HG02973 (cell line): ENCODE data around the gene CBFA2T3.

ENCODE experiments used
- ATAC-seq: cut with Tn5 transposase; IDR thresholded peaks from one replicate; pipeline ENCODE4 v1.9.1; 2021; ENCODE audit warnings: moderate library complexity; ENCODE audit not compliant: unreplicated experiment

Gene CBFA2T3

DNA sequence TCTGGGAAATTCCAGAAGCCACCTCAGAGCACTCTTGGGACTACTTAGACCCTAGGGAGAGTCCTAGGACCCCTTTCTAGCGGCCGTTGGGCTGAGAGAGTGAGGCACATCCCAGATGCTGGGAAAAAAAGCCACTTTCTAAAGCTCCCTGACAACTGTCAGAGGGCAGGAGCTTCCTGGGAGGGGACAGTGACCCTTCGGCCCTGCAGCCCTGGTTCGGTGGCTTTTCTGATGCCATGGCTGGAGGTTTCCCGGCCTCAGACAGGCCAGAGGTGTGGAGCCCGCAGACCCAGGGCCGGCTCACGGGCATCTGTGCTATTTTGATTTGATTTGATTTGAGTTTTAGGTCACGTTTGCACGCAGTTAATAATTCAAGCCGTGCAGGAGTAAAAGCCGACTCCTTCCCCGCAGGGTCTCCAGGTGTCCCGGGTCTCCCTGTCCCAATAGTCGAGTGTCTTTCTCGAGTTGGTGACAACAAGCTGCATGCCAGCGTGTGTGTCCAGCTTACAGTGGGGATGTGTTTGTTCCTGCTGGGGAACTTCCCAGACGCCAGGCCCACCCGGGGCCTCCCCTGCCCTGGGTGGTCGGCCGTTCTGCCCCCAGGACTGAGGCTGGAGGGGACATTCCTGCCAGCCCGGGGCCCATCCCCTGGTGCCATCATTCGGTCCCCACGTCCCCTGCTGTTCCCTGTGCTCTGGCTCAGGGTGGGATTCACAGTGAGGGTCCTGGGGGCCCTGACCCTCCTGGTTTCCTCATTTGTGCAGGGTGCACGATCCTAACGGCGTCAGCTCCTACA is 1.0 kb upstream of the CBFA2T3 start:
- ATAC-seq, result no peak

DNA sequence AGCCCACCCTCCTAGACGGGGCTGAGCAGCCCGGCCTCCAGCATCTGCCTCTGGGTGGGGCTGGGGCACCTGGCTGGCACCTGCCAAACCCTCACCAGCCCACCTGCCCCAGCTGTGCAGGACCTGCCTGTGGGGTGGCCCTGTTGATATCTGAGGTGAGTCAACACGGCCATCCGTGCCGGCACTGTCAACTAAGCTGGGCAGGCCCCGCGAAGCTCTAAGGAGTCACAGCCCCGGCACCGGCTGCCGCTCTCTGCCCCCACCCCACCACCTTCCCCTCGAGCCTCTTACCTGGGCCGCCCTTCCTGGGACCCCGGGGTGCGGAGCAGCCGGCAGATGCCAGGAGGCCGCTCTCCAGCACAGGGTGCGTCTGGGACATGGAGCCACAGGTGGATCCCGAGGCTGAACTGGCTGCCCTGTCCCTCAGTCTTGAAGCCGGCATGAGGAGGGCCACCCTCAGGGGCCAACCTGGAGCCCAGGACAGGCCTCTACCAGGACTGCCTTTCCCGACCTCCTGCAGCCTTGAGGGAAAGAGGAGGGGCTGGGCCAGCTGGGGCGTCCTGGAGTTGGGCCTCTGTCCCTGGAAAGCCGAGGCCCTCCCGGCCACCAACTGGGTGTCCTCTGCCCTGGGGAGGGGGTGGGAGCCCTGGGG is 515 bp downstream of the CBFA2T3 start:
- no peak for ATAC-seq

GRCh38 chr16:88975511-88976061 is 1.4 kb downstream of the CBFA2T3 start:
- ATAC-seq, result no peak

GRCh38 chr16:88974916-88975215 is 2.1 kb downstream of the CBFA2T3 start:
- no peak for ATAC-seq

DNA sequence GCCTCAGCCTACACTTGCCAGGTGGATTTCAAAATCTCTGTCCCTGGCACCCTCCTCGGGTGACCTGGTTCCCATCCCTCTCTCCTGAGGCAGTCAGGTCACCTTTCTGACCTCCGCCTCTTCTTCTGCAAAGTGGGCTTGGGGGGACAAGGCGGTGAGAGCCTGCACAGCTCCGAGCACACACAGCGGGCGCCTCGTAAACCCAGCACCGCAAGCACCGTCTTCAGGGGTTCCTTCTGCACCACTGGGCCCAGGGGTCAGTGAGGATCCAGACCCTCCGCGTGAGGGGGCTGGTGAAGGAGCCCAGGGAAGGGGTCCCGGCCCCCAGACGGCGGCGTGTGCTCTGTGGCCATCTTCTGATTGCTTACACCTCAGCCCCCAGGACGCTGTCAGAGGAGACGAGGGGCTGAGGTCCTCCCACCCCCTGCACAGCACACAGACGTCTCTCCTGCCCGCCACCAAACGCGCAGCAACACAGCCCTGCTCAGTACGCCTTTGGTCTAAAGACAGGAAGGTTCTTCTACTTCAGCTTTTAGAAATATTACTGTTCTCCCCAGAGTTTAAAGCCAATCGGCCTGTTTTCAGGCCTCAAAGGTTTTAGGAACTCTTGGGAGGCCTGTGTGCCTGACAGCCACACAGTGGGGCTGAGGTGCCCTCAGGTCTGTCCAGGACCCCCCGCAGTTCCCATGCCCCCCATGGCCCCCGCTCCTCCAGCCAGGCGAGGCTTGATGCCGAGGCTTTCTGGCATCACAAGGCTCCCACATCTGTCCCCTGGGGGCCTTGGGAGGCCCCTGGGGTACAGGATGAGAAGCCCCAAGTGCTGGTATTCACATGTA is 2.7 kb downstream of the CBFA2T3 start:
- ATAC-seq, result no peak

DNA sequence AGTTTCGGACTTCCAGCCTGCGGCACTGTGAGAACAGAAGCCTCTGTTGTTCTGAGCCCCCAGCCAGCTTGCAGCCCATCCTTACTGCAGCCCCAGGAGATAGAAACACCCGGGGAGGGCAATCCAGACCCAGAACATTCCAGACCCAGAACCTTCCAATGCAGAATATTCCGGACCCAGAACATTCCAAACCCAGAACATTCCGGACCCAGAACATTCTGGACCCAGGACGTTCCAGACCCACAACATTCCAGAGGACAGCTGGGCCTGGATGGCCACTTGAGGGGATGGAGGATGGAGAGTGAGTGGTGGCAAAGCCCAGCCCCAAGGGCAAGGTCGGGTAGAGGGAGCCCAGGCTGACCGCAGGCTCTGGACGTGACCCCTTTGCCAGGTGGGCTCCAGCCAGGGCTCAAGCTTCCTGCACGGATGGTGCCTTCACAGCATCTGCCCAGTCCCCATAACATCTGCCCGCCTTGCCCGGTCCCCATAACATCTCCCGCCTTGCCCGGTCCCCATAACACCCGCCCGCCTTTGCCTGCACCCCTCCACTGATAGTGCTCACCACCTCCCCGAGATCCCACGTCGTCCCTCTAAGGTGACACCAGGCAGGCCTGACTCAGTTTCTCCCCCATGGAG is 3.5 kb downstream of the CBFA2T3 start:
- ATAC-seq, result no peak

DNA sequence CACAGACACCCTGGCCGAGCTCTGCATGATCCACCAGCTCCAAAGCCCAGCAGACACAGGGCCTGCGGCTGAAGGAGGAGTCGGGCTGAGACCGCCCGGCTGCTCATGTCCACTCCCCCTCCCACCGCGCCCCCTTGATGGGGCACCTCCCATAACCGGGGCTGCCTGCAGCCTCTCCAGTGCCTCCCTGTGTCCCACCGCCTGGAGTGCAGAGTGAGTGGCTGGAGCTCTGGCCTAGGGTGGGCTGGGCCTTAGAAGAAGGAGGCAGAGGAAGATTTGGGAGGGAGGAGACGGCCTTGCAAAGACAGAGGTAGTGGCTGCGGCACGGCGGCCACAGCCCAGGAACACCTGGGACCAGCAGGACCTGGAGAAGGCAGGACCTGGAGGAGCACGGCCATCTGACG is 4.0 kb downstream of the CBFA2T3 start:
- ATAC-seq, result no peak

- no peak for ATAC-seq
These were observed 4.7 kb downstream of the CBFA2T3 start for GRCh38 chr16:88972349-88972748.

GRCh38 chr16:88971371-88972097 is 5.5 kb downstream of the CBFA2T3 start:
- ATAC-seq, result no peak

DNA sequence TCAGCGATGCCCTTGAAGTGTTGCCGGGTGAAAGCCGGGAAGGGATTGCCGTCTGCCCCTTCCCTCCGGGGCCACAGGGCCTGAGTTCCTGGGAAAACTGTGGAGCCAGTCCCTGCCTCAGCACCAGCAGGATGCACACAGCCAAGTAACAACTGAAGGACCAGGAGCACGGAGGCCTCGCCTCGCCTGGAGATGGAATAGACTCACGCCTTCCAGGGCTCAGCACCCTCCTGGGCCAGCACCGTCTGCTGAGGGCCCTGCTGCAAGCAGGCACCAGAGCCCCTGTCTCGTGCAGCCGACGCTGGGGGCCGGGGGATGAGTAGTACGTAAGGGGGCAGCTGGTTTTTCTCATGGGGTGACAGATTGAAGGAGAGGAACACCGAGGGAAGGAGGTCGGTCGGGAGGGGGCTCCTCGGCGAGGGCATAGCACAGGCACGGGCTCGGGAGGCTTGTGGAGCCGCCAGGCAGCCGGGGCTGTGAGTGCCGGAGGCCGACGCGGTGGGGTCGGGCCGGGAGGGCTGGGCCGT is 6.4 kb downstream of the CBFA2T3 start:
- ATAC-seq, result no peak

DNA sequence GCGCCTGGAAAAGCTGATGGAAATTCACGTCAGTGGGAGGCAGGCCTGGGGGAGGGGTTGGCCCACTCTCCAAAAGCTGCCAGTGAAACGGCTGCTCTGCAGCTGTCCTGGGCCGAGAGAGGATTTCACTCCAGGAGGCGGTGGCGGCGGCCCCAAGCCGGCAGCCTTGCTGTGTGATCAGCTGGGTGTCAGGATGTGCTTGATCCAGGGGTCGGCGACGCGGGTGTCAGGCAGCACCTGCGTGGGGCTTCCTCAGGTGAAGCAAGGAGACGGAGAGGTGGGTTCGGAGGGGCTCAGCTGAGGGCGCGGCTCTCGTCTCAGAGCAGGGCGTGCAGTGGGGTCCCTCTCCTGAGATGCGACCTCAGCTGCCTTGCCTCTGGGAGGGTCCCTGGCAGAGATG is 7.0 kb downstream of the CBFA2T3 start:
- ATAC-seq, result no peak

DNA sequence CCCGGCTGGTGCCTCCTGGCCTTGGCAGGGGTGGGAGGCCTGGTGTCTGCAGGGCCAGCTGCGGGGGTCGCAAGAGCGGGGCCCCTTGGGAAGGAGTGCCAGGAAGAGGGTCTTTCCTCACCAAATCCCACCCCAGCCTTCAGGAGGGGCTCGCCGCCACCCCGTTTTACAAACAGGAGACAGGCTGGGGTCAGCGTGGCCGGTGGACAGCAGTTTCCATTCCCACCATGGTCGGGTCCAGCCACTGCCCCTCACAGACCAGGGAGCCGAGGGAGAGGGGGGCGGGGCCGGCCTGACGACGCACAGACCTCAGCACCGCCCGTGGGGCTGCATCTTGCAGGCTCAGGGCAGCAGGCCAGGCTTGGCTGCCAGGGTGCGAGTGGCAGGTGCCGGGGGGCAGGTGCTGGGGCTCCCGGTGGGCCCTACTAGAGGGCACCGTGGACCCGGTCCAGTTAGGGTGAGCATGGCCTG is 7.6 kb downstream of the CBFA2T3 start:
- no peak for ATAC-seq

DNA sequence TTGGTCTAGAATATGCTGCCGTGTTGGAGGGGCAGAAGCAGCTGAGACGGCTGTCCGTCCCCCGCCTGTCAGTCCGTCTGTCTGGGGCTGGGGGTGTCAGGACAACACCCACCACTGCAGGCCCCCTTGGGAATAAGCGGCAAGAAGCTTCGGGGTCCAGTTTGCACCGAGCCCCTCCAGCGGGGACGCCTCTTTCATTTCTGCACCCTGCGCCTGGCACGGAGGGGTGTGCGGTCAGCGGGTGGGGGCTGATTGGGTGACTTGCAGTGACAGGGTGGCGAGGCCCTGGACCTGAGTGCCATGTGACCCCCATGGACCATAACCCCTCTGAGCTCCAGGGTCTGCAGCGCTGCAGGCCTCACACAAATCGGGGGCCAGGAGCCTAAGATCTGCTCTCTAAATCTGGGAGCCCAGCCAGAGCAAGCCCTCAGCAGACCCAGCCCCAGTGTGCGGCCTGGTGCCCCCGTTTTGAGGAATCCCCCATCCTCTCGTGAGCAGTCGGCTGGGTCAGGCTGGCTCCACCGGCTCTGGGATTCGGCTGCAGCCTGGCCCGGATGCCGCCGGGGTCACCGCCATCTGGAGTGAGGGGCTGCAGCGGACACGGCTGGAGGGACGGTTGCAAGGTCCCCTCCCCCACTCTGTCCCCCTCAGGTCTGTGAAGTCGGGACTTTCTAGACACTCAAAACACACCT is 8.3 kb downstream of the CBFA2T3 start:
- peak; percentile 1 for ATAC-seq

GRCh38 chr16:88967830-88968588 is 9.0 kb downstream of the CBFA2T3 start:
- ATAC-seq, result peak; percentile 42

DNA sequence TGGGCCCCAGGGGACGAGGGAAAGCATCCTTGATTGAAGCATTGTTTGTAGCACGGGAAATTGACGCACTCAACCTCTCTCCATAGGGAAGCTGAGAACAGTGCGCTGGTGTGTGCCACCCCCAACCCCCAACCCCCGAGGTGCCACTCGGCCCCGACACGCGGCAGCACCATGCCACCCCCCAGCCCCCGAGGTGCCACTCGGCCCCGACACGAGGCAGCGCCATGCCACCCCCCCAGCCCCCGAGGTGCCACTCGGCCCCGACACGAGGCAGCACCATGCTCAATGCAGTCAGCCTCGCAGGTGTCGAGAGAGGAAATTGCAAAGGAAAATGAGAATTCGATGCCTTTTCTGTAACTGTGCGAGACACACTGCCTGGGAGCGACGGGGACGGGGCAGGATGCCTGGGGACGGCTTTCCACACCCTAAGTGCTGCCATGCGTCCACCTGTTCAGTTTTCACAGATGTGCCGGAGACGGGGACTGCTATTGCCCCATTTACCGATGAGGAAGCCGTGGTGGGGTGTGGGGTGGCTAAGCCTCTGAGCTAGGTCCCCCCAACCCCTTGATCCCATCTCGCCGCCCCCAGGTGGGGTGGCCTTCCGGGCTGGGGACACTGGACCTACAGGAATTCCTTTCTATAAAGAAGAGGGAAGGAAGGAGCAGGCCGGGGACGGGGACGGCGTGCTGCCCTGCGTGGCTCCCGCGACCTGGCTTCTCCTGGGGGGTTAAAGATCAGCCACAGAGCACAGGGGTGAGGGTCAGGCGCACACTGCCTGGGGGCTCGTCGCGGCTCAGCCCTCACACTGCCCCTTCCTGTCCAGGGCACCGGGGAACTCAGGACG is 9.8 kb downstream of the CBFA2T3 start:
- ATAC-seq, result no peak

GRCh38 chr16:88965826-88966480 is 11.1 kb downstream of the CBFA2T3 start:
- ATAC-seq, result no peak

- no peak for ATAC-seq
These were observed 11.6 kb downstream of the CBFA2T3 start for GRCh38 chr16:88965411-88965810.
